ENCODE measurements around the gene PAIP2B. TPM values are rescaled to one million over a fixed set of nuclear protein-coding genes. Genes with fewer than 3 reads are reported as not detected.

PAIP2B gene
- total RNA-seq, 1 experiment from 2014 or later, result 17.7 TPM

DNA sequence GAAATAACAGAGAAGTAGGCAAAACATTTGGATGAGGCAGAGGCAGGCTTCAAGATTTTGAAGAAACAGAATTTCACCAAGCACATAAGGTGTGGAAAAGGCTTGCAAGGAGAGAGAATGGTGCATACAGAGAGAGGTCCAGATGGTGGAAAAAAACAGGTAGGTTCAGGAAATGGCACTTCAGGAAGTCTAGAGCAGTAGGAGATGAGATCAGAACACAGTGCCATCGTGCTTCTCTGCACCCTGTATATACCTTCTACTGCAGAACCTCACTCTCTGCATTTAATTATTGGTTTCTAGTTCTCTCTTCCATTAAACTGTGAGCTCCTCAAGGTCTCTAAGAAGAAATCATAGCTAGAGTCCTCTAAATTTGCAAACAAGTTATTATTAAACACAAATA, 2.4 kb downstream of the PAIP2B start:
- Mint-ChIP-seq H3K9me3 (peaks cover 0 to 3% of the 10 kb centered on the region in 2 experiments; a peak in 4 of 5 replicates), H3K4me3 (no peak overlapping the region), H3K27me3 (ENCODE audit: low read depth) (peaks cover 9% of the 10 kb centered on the region), H3K27ac (no peak overlapping the region), H3K4me1 (peaks cover 11 to 13% of the 10 kb centered on the region in 2 experiments), H3K36me3 (ENCODE audit: insufficient read depth in 1 of 3, low read depth in 3 of 3) (peaks cover 0 to 12% (median 5%) of the 10 kb centered on the region in 3 experiments; a peak in 5 of 7 replicates)
- Histone ChIP-seq H2AFZ (ENCODE audit: low read length) (no peak overlapping the region), H3K27ac (ENCODE audit: insufficient read length, low read depth, low read length) (no peak overlapping the region), H4K8ac (replicated peaks; ENCODE audit: insufficient read length, low read depth, low read length) (no peak overlapping the region), H3K18ac (ENCODE audit: insufficient read length, low read depth, low read length) (no peak overlapping the region), H3K14ac (ENCODE audit: insufficient read depth, low read length) (no peak overlapping the region), H2BK15ac (ENCODE audit: low read depth, low read length) (no peak overlapping the region), H2BK120ac (ENCODE audit: low read depth, low read length, poor library complexity, severe bottlenecking) (no peak overlapping the region), H2BK20ac (ENCODE audit: low read depth, low read length, poor library complexity, severe bottlenecking) (no peak overlapping the region), H4K5ac (ENCODE audit: insufficient read length, low read depth, low read length) (no peak overlapping the region), H3K79me1 (ENCODE audit: insufficient read depth, low read depth, low read length, poor library complexity, severe bottlenecking) (no peaks in the 10 kb centered on the region), H3K79me2 (ENCODE audit: insufficient read depth, low read length) (no peaks in the 10 kb centered on the region), H2BK12ac (ENCODE audit: insufficient read length, low read depth, low read length) (no peak overlapping the region), H4K20me1 (ENCODE audit: control insufficient read depth, insufficient read depth, insufficient read length) (no peaks in the 10 kb centered on the region), H2BK5ac (ENCODE audit: insufficient read length, low read length) (no peak overlapping the region), H3K4ac (ENCODE audit: low read depth, low read length) (no peak overlapping the region), H3K9me3 (ENCODE audit: control insufficient read depth, low read depth, low read length) (no peaks in the 10 kb centered on the region), H3K23ac (ENCODE audit: insufficient read length, low read depth, low read length) (no peak overlapping the region), H4K91ac (ENCODE audit: insufficient read length, low read depth, low read length) (no peak overlapping the region), H3K27me3 (ENCODE audit: insufficient read depth, low read length) (no peaks in the 10 kb centered on the region), H3K4me1 (ENCODE audit: insufficient read depth, low read length) (no peaks in the 10 kb centered on the region), H3T11ph (ENCODE audit: low read length) (no peak overlapping the region), H3K23me2 (ENCODE audit: insufficient read length, low read depth, low read length, poor library complexity, severe bottlenecking) (peaks cover 6% of the 10 kb centered on the region), H3K4me2 (ENCODE audit: insufficient read depth, insufficient read length, low read length) (no peak overlapping the region), H3K9ac (ENCODE audit: extremely low read depth, insufficient read length, low read length) (no peak overlapping the region), H2AK5ac (ENCODE audit: insufficient read length, low read length) (no peak overlapping the region), H3K56ac (ENCODE audit: insufficient read length, low read depth, low read length) (no peak overlapping the region)
- no peak for DNase-seq
- no CpG with 5 or more reads among the region's 1 CpG for WGBS (ENCODE audit: extremely low coverage, insufficient read length, low lambda C conversion rate)
- no peak for TF ChIP-seq CTCF (conservative IDR thresholded peaks at IDR 0.05)
